OCI-LY1 (cell line): ENCODE measurements around the gene POLL.
A peak's percentile ranks its signal among the peaks of the same experiment; 100 is the strongest.

Source experiments
- H2AFZ ChIP-seq: fragments of 200-600 bp; sonication (generic), shearing (Covaris generic); 2 replicates; pipeline ENCODE4 v1.6.0; 2014; ENCODE audit warnings: antibody characterized with exemption, mild to moderate bottlenecking, low read length
- H3F3A ChIP-seq: fragments of 200-600 bp; sonication (generic), shearing (Covaris generic); 2 replicates; pipeline ENCODE4 v1.6.0; 2014; ENCODE audit warnings: mild to moderate bottlenecking, antibody characterized with exemption, low read length, moderate library complexity; ENCODE audit not compliant: insufficient read depth
- H3K27ac ChIP-seq: fragments of 200-600 bp; sonication (generic); 2 replicates; pipeline ENCODE4 v1.5.1; 2014; ENCODE audit warnings: low read length, mixed run types, mild to moderate bottlenecking, low read depth; ENCODE audit not compliant: poor library complexity, severe bottlenecking
- H3K27me3 ChIP-seq: fragments of 200-600 bp; sonication (generic); 2 replicates; pipeline ENCODE4 v1.6.0; 2014; ENCODE audit warnings: antibody characterized with exemption, mild to moderate bottlenecking, low read length, moderate library complexity; ENCODE audit not compliant: insufficient read depth
- H3K36me3 ChIP-seq: fragments of 200-600 bp; sonication (generic); 2 replicates; pipeline ENCODE4 v1.6.1; 2014; ENCODE audit warnings: mild to moderate bottlenecking, antibody characterized with exemption, low read length, moderate library complexity, mixed read lengths; ENCODE audit not compliant: insufficient read depth
- H3K4me1 ChIP-seq: fragments of 200-600 bp; sonication (generic); 2 replicates; pipeline ENCODE4 v1.5.1; 2014; ENCODE audit warnings: mild to moderate bottlenecking, low read length, moderate library complexity; ENCODE audit not compliant: insufficient read depth, severe bottlenecking
- H3K4me2 ChIP-seq: fragments of 200-600 bp; sonication (generic), shearing (Covaris generic); 2 replicates; pipeline ENCODE4 v1.6.1; 2014; ENCODE audit warnings: low read length
- H3K4me3 ChIP-seq: fragments of 200-600 bp; sonication (generic); 2 replicates; pipeline ENCODE4 v1.5.1; 2014; ENCODE audit warnings: low read length, low read depth, mild to moderate bottlenecking, mixed read lengths; ENCODE audit not compliant: poor library complexity, severe bottlenecking
- H3K79me2 ChIP-seq: fragments of 200-600 bp; shearing (Covaris generic); 2 replicates; pipeline ENCODE4 v1.6.1; 2016; ENCODE audit warnings: mixed run types, low read length, mixed read lengths; ENCODE audit not compliant: insufficient read depth
- H3K9ac ChIP-seq: fragments of 200-600 bp; sonication (generic), shearing (Covaris generic); 2 replicates; pipeline ENCODE4 v1.6.1; 2014; ENCODE audit warnings: mild to moderate bottlenecking, low read length, mixed read lengths
- H3K9me2 ChIP-seq: fragments of 200-600 bp; sonication (generic), shearing (Covaris generic); 2 replicates; pipeline ENCODE4 v1.6.1; 2014; ENCODE audit warnings: low read depth, mild to moderate bottlenecking, low read length, mixed read lengths
- H3K9me3 ChIP-seq: fragments of 200-600 bp; shearing (Covaris generic); 2 replicates; pipeline ENCODE4 v1.6.1; 2014; ENCODE audit warnings: low read length, mixed read lengths
- H4K20me1 ChIP-seq: fragments of 200-600 bp; sonication (generic), shearing (Covaris generic); 2 replicates; pipeline ENCODE4 v1.6.0; 2016; ENCODE audit warnings: mild to moderate bottlenecking, low read length; ENCODE audit not compliant: insufficient read depth
- EZH2 ChIP-seq: fragments of 200-600 bp; sonication (generic), shearing (Covaris generic); IDR thresholded peaks from 2 replicates; pipeline ENCODE4 v1.8.0; 2017; ENCODE audit warnings: borderline replicate concordance, mixed run types, mild to moderate bottlenecking, antibody characterized with exemption, low read length, moderate library complexity, mixed read lengths
- TF ChIP-seq, protein P1 (sequence below): fragments of 200-600 bp; sonication (generic), shearing (Covaris generic); IDR thresholded peaks from 2 replicates; pipeline ENCODE4 v1.5.1; 2017; ENCODE audit warnings: mild to moderate bottlenecking, antibody characterized with exemption, low read length, moderate library complexity, mixed read lengths

POLL gene

DNA sequence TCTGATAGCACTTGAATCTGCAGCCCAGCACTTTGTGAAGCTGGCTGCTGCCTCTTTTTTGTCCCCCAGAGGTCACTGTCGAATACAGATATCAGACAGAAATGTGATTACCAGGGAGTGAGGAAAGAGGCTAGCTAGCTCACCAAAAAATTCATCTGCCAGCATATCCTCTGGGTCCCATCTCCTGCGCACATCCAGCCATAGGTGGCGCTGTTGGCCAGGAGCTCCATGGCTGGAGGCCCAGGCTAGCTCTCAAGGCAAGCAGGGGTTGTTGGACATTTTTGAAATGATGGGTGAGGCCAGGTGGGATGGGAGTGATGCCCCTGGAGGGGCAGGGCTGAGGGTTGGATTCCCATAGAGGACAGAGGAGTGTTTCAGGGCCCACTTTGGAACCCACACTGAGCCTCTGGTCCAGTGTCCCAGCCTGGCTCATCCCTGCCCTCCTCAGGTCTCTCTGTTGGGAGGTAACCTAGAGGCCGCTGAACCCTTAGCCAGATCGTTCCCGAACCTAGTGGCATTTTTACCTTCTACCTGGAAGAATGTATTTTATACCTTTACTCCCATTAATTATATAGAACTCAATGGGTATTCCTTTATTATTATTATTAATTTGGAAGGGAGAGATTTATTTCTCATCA lies 14.8 kb upstream of the POLL start:
- Histone ChIP-seq H3K9ac (no peak overlapping the region), H3K79me2 (no peaks in the 10 kb centered on the region)
- no peak for TF ChIP-seq EZH2
- TF ChIP-seq, protein P1, sequence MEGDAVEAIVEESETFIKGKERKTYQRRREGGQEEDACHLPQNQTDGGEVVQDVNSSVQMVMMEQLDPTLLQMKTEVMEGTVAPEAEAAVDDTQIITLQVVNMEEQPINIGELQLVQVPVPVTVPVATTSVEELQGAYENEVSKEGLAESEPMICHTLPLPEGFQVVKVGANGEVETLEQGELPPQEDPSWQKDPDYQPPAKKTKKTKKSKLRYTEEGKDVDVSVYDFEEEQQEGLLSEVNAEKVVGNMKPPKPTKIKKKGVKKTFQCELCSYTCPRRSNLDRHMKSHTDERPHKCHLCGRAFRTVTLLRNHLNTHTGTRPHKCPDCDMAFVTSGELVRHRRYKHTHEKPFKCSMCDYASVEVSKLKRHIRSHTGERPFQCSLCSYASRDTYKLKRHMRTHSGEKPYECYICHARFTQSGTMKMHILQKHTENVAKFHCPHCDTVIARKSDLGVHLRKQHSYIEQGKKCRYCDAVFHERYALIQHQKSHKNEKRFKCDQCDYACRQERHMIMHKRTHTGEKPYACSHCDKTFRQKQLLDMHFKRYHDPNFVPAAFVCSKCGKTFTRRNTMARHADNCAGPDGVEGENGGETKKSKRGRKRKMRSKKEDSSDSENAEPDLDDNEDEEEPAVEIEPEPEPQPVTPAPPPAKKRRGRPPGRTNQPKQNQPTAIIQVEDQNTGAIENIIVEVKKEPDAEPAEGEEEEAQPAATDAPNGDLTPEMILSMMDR, result peak; percentile 74

DNA sequence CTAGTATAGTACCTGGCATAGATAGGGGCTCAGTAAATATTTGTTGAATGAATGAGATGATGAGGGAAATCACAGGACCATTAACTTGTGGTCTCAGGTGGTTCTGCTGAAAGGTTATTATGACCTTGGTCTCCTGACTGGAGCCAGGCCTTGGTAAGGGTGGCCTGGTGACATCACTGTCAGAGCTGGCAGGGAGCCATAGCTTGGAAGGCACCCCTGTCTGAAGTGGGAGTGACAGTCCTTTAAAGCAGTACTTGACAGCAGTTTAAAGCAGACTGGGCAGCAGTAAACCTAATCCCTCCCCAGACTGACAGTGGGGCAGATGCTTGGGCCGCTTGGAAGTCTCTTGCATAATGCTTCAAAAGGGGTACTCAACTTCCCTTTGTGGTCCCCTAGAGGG lies 13.5 kb upstream of the POLL start:
- H3K4me3 ChIP-seq, result no peak overlapping the region
- no peaks in the 10 kb centered on the region for H3K79me2 ChIP-seq
- no peak for TF ChIP-seq EZH2
- TF ChIP-seq, protein P1, result no peak
- H3K9me2 ChIP-seq, result no peaks in the 10 kb centered on the region
- no peak overlapping the region for H3K9ac ChIP-seq
- no peaks in the 10 kb centered on the region for H3K36me3 ChIP-seq
- no peaks in the 10 kb centered on the region for H3K9me3 ChIP-seq
- H3K27ac ChIP-seq, result no peak overlapping the region
- no peaks in the 10 kb centered on the region for H3K27me3 ChIP-seq
- no peak overlapping the region for H2AFZ ChIP-seq
- H3F3A ChIP-seq, result no peaks in the 10 kb centered on the region
- no peak overlapping the region for H3K4me2 ChIP-seq
- H3K4me1 ChIP-seq, result no peaks in the 10 kb centered on the region
- H4K20me1 ChIP-seq, result no peaks in the 10 kb centered on the region

More for the DNA sequence above, 14.8 kb upstream of the POLL start:
- Histone ChIP-seq H3K9me3 (no peaks in the 10 kb centered on the region), H3K9me2 (no peaks in the 10 kb centered on the region), H3K4me1 (no peaks in the 10 kb centered on the region), H3K27ac (no peak overlapping the region), H3F3A (no peaks in the 10 kb centered on the region), H2AFZ (no peak overlapping the region), H3K4me3 (no peak overlapping the region), H3K4me2 (no peak overlapping the region), H3K27me3 (no peaks in the 10 kb centered on the region), H4K20me1 (no peaks in the 10 kb centered on the region), H3K36me3 (no peaks in the 10 kb centered on the region)

DNA sequence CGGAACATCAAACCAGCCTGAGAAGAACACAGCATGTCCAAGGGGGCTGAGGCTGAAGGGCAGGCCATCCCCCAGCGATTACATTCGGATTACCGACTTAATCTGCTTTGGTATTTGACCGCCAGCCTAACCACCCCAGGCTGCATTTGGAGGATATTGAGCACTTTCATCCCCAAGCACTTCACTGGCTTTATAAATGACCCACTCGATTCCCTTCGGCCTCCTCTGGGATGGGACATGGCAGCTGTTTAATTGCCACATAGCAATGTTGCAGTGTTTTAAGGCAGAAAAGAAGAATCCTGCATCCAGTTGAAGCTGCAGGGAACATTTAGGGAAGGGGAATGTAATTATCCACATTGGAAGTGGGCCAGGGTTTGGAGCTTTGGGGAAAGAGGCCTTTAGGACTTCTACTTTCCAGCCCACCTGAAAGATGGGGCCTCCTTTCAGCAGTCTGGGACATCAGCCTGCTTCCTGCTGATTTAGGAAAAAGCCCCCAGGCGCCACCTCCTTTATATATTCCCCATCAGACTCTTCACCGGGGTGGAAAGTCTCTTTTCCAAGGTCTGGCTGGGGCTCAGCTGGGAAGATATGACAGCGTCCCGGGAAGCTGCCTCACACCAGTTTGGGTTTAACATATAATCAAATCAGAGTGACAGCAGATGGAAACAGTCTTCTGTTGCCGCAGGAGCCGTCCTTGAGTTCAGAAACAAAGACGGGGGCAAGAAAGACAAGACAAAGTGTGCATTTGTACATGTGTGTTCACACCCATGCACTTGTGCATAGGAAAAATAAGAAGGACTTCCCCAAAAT lies 9.2 kb upstream of the POLL start:
- Histone ChIP-seq H4K20me1 (no peaks in the 10 kb centered on the region), H3K4me1 (no peaks in the 10 kb centered on the region), H2AFZ (no peak overlapping the region), H3K79me2 (no peaks in the 10 kb centered on the region), H3K27me3 (no peaks in the 10 kb centered on the region), H3K27ac (no peak overlapping the region), H3K9me2 (no peaks in the 10 kb centered on the region), H3K9ac (no peak overlapping the region), H3K4me3 (no peak overlapping the region), H3K4me2 (no peak overlapping the region), H3K9me3 (no peaks in the 10 kb centered on the region), H3K36me3 (no peaks in the 10 kb centered on the region), H3F3A (no peaks in the 10 kb centered on the region)
- TF ChIP-seq, protein P1, result no peak
- TF ChIP-seq EZH2, result no peak
